ENCODE data around the gene POLR2F. TPM values are rescaled to one million over a fixed set of nuclear protein-coding genes. Genes with fewer than 3 reads are reported as not detected.

The POLR2F gene
- polyA plus RNA-seq, 6 donors from 2014 or later, result 113 to 131 (median 123) TPM

GRCh38 chr22:37983860-37984791 lies 30.6 kb downstream of the POLR2F start, which contains the start of gene SOX10:
Gene SOX10, minus strand, starts transcription at chr22:37984555. Its CDS starts 771 bp downstream, at chr22:37983784.
- H3K4me1 Mint-ChIP-seq, result no peaks in the 10 kb centered on the region
- no peaks in the 10 kb centered on the region for H3K9me3 Mint-ChIP-seq
- no peaks in the 10 kb centered on the region for H3K27me3 Mint-ChIP-seq
- no peaks in the 10 kb centered on the region for H3K36me3 Mint-ChIP-seq
- H3K4me3 Mint-ChIP-seq, result no peak within 1 kb of the TSS
- DNase-seq (no peak), ATAC-seq (ENCODE audit: low read depth in 2 of 2) (no peak)
- peak within 1 kb of the TSS in 2 of 6 donors; percentile 47 to 86 for H3K27ac Mint-ChIP-seq

- no peaks in the 10 kb centered on the region for H3K36me3 Mint-ChIP-seq
- DNase-seq, result no peak
- H3K27ac Mint-ChIP-seq, result peak overlapping the region in 2 of 6 donors; percentile 47 to 86
- ATAC-seq (ENCODE audit: low read depth in 2 of 2), result no peak
- no peaks in the 10 kb centered on the region for H3K4me1 Mint-ChIP-seq
- H3K4me3 Mint-ChIP-seq, result no peak overlapping the region
- H3K27me3 Mint-ChIP-seq, result no peaks in the 10 kb centered on the region
- H3K9me3 Mint-ChIP-seq, result no peaks in the 10 kb centered on the region
Observed at GRCh38 chr22:37985050-37985585, 31.6 kb downstream of the POLR2F start.

- Mint-ChIP-seq H3K27me3 (no peaks in the 10 kb centered on the region), H3K4me3 (no peak overlapping the region), H3K9me3 (no peaks in the 10 kb centered on the region), H3K36me3 (no peaks in the 10 kb centered on the region), H3K4me1 (no peaks in the 10 kb centered on the region), H3K27ac (no peak overlapping the region)
- no peak for DNase-seq
- no peak for ATAC-seq (ENCODE audit: low read depth in 2 of 2)
Observed at GRCh38 chr22:37985751-37986281, 32.3 kb downstream of the POLR2F start.

GRCh38 chr22:37986371-37986770 lies 32.9 kb downstream of the POLR2F start:
- no peak for DNase-seq
- Mint-ChIP-seq H3K36me3 (no peaks in the 10 kb centered on the region), H3K9me3 (no peaks in the 10 kb centered on the region), H3K4me1 (no peaks in the 10 kb centered on the region), H3K27me3 (no peaks in the 10 kb centered on the region), H3K4me3 (no peak overlapping the region), H3K27ac (no peak overlapping the region)
- no peak for ATAC-seq (ENCODE audit: low read depth in 2 of 2)

- DNase-seq (no peak), ATAC-seq (ENCODE audit: low read depth in 2 of 2) (no peak)
- Mint-ChIP-seq H3K27me3 (no peaks in the 10 kb centered on the region), H3K36me3 (no peaks in the 10 kb centered on the region), H3K4me3 (no peak overlapping the region), H3K9me3 (no peaks in the 10 kb centered on the region), H3K27ac (peak overlapping the region in 1 of 6 donors; percentile 32), H3K4me1 (peaks cover 0 to 2% (median 0%) of the 10 kb centered on the region in 3 donors)
Observed at GRCh38 chr22:37989146-37990045, 35.9 kb downstream of the POLR2F start.

GRCh38 chr22:37990301-37990700 lies 36.8 kb downstream of the POLR2F start:
- H3K27ac Mint-ChIP-seq, result peak overlapping the region in 1 of 6 donors; percentile 73
- H3K36me3 Mint-ChIP-seq, result no peaks in the 10 kb centered on the region
- ATAC-seq (ENCODE audit: low read depth in 2 of 2) (no peak), DNase-seq (no peak)
- H3K4me1 Mint-ChIP-seq, result peaks cover 1 to 8% (median 4%) of the 10 kb centered on the region in 3 donors
- no peaks in the 10 kb centered on the region for H3K9me3 Mint-ChIP-seq
- H3K27me3 Mint-ChIP-seq, result no peaks in the 10 kb centered on the region
- no peak overlapping the region for H3K4me3 Mint-ChIP-seq

- Mint-ChIP-seq H3K27ac (no peak overlapping the region), H3K9me3 (no peaks in the 10 kb centered on the region), H3K4me1 (peaks cover 7 to 13% (median 10%) of the 10 kb centered on the region in 3 donors), H3K27me3 (no peaks in the 10 kb centered on the region), H3K36me3 (no peaks in the 10 kb centered on the region), H3K4me3 (no peak overlapping the region)
- ATAC-seq (ENCODE audit: low read depth in 2 of 2) (no peak), DNase-seq (no peak)
Observed at GRCh38 chr22:37990862-37991261, 37.4 kb downstream of the POLR2F start.

- no peaks in the 10 kb centered on the region for H3K36me3 Mint-ChIP-seq
- no peak for DNase-seq
- H3K27ac Mint-ChIP-seq, result no peak overlapping the region
- H3K4me3 Mint-ChIP-seq, result no peak overlapping the region
- ATAC-seq (ENCODE audit: low read depth in 2 of 2), result no peak
- H3K9me3 Mint-ChIP-seq, result no peaks in the 10 kb centered on the region
- no peaks in the 10 kb centered on the region for H3K27me3 Mint-ChIP-seq
- H3K4me1 Mint-ChIP-seq, result peaks cover 16 to 23% (median 20%) of the 10 kb centered on the region in 3 donors
Observed at GRCh38 chr22:37991731-37992442, 38.4 kb downstream of the POLR2F start.

- H3K36me3 Mint-ChIP-seq, result no peaks in the 10 kb centered on the region
- peak; percentile 31 to 58 for ATAC-seq (ENCODE audit: low read depth in 2 of 2)
- H3K9me3 Mint-ChIP-seq, result no peaks in the 10 kb centered on the region
- DNase-seq, result no peak
- H3K27me3 Mint-ChIP-seq, result no peaks in the 10 kb centered on the region
- peak overlapping the region in 1 of 8 donors; percentile 1 for H3K4me3 Mint-ChIP-seq
- H3K27ac Mint-ChIP-seq, result peak overlapping the region in 2 of 6 donors; percentile 72 to 89
- peaks cover 27 to 32% (median 29%) of the 10 kb centered on the region in 3 donors for H3K4me1 Mint-ChIP-seq
Observed at GRCh38 chr22:37994049-37994448, 40.5 kb downstream of the POLR2F start.

GRCh38 chr22:37994982-37995381 lies 41.5 kb downstream of the POLR2F start:
- DNase-seq, result no peak
- H3K27ac Mint-ChIP-seq, result peak overlapping the region in 4 of 6 donors; percentile 52 to 94 (median 81)
- ATAC-seq (ENCODE audit: low read depth in 2 of 2), result no peak
- H3K4me3 Mint-ChIP-seq, result peak overlapping the region in 3 of 8 donors; percentile 53 to 60 (median 55)
- no peaks in the 10 kb centered on the region for H3K36me3 Mint-ChIP-seq
- H3K27me3 Mint-ChIP-seq, result no peaks in the 10 kb centered on the region
- H3K4me1 Mint-ChIP-seq, result peaks cover 28 to 32% (median 29%) of the 10 kb centered on the region in 3 donors
- H3K9me3 Mint-ChIP-seq, result no peaks in the 10 kb centered on the region

GRCh38 chr22:37995460-37995859 lies 42.0 kb downstream of the POLR2F start:
- DNase-seq (no peak), ATAC-seq (ENCODE audit: low read depth in 2 of 2) (no peak)
- no peaks in the 10 kb centered on the region for H3K36me3 Mint-ChIP-seq
- H3K4me3 Mint-ChIP-seq, result peak overlapping the region in 5 of 8 donors; percentile 53 to 72 (median 55)
- peak overlapping the region in 5 of 6 donors; percentile 79 to 94 (median 84) for H3K27ac Mint-ChIP-seq
- H3K9me3 Mint-ChIP-seq, result no peaks in the 10 kb centered on the region
- peaks cover 29 to 32% (median 32%) of the 10 kb centered on the region in 3 donors for H3K4me1 Mint-ChIP-seq
- H3K27me3 Mint-ChIP-seq, result no peaks in the 10 kb centered on the region

- Mint-ChIP-seq H3K9me3 (no peaks in the 10 kb centered on the region), H3K4me1 (peaks cover 29 to 36% (median 32%) of the 10 kb centered on the region in 3 donors), H3K27ac (peak overlapping the region in 5 of 6 donors; percentile 79 to 94 (median 84)), H3K4me3 (peak overlapping the region in 7 of 8 donors; percentile 22 to 72 (median 53)), H3K36me3 (no peaks in the 10 kb centered on the region), H3K27me3 (no peaks in the 10 kb centered on the region)
- ATAC-seq (ENCODE audit: low read depth in 2 of 2) (peak; percentile 63 to 78), DNase-seq (peak; percentile 16)
Observed at GRCh38 chr22:37996079-37996478, 42.6 kb downstream of the POLR2F start.
